AG09309 (cell line): Measurements from ENCODE around the gene IL2RA.
"Not testable (repeated sequence)": the region's sequence is repeated elsewhere in the genome, so short reads cannot be mapped to it uniquely, and the experiment has no call there.

ENCODE experiments used
- DNase-seq: peaks from one replicate; pipeline ENCODE4 v3.0.0-alpha.2; 2010; ENCODE audit warnings: low read depth
- H3K4me3 ChIP-seq: 2 replicates; pipeline ENCODE4 v1.5.1; 2011; ENCODE audit warnings: mild to moderate bottlenecking, low read depth, low read length, moderate library complexity; ENCODE audit not compliant: control insufficient read depth
- CTCF ChIP-seq: IDR thresholded peaks from 2 replicates; pipeline ENCODE4 v1.5.1; 2011; ENCODE audit warnings: mild to moderate bottlenecking, low read depth, low read length, inconsistent platforms; ENCODE audit not compliant: insufficient read depth, control insufficient read depth; ENCODE audit errors: missing control alignments

The IL2RA gene

GRCh38 chr10:6067457-6067856 lies 5.3 kb upstream of the IL2RA start:
- no peak for DNase-seq
- TF ChIP-seq CTCF = no peak
- no peak overlapping the region for H3K4me3 ChIP-seq

- DNase-seq = no peak
- TF ChIP-seq CTCF = no peak
- no peak overlapping the region for H3K4me3 ChIP-seq
Observed at GRCh38 chr10:6065835-6066234, 3.7 kb upstream of the IL2RA start.

- no peak overlapping the region for H3K4me3 ChIP-seq
- no peak for DNase-seq
- TF ChIP-seq CTCF = no peak
Observed at GRCh38 chr10:6065406-6065805, 3.2 kb upstream of the IL2RA start.

- DNase-seq, H3K4me3 ChIP-seq: not testable (repeated sequence)
Observed at GRCh38 chr10:6064726-6065125, 2.6 kb upstream of the IL2RA start.

- no peak for DNase-seq
- TF ChIP-seq CTCF = no peak
- H3K4me3 ChIP-seq = no peak overlapping the region
Observed at GRCh38 chr10:6064119-6064518, 2.0 kb upstream of the IL2RA start.

- no peak overlapping the region for H3K4me3 ChIP-seq
- no peak for TF ChIP-seq CTCF
- DNase-seq = no peak
Observed at GRCh38 chr10:6061056-6061455, 1.1 kb downstream of the IL2RA start.

- no peak overlapping the region for H3K4me3 ChIP-seq
- TF ChIP-seq CTCF = no peak
- no peak for DNase-seq
Observed at GRCh38 chr10:6059506-6059905, 2.7 kb downstream of the IL2RA start.
